HG02763 (cell line): Measurements from ENCODE around the gene RETREG1.
A peak's percentile ranks its signal among the peaks of the same experiment; 100 is the strongest.
"Not testable (repeated sequence)": the region's sequence is repeated elsewhere in the genome, so short reads cannot be mapped to it uniquely, and the experiment has no call there.

ENCODE experiments used
- ATAC-seq: cut with Tn5 transposase; IDR thresholded peaks from one replicate; pipeline ENCODE4 v1.9.1; 2021; ENCODE audit warnings: mild to moderate bottlenecking, moderate library complexity; ENCODE audit not compliant: unreplicated experiment

Gene RETREG1

GRCh38 chr5:16616536-16617273 lies at the start of gene RETREG1:
Gene RETREG1, minus strand, starts transcription at chr5:16616997. Its CDS starts 26 bp downstream, at chr5:16616971.
- peak; percentile 61 for ATAC-seq

GRCh38 chr5:16666130-16666882 lies 49.5 kb upstream of the RETREG1 start:
- no peak for ATAC-seq

- no peak for ATAC-seq
Observed at GRCh38 chr5:16665601-16666000, 48.8 kb upstream of the RETREG1 start.

- ATAC-seq: no peak
Observed at GRCh38 chr5:16664368-16664767, 47.6 kb upstream of the RETREG1 start.

GRCh38 chr5:16663840-16664239 lies 47.0 kb upstream of the RETREG1 start:
- no peak for ATAC-seq

GRCh38 chr5:16661713-16662112 lies 44.9 kb upstream of the RETREG1 start:
- no peak for ATAC-seq

GRCh38 chr5:16660982-16661381 lies 44.2 kb upstream of the RETREG1 start:
- no peak for ATAC-seq

- ATAC-seq: no peak
Observed at GRCh38 chr5:16659536-16659935, 42.7 kb upstream of the RETREG1 start.

GRCh38 chr5:16656561-16657191 lies 39.9 kb upstream of the RETREG1 start:
- ATAC-seq: no peak

- no peak for ATAC-seq
Observed at GRCh38 chr5:16654647-16655334, 38.0 kb upstream of the RETREG1 start.

- ATAC-seq: not testable (repeated sequence)
Observed at GRCh38 chr5:16648739-16649138, 31.9 kb upstream of the RETREG1 start.

- no peak for ATAC-seq
Observed at GRCh38 chr5:16644301-16644889, 27.6 kb upstream of the RETREG1 start.

GRCh38 chr5:16642867-16643266 lies 26.1 kb upstream of the RETREG1 start:
- no peak for ATAC-seq

- no peak for ATAC-seq
Observed at GRCh38 chr5:16639206-16639605, 22.4 kb upstream of the RETREG1 start.

GRCh38 chr5:16628376-16628775 lies 11.6 kb upstream of the RETREG1 start:
- no peak for ATAC-seq

GRCh38 chr5:16626696-16627264 lies 10.0 kb upstream of the RETREG1 start:
- no peak for ATAC-seq

- no peak for ATAC-seq
Observed at GRCh38 chr5:16625096-16625495, 8.3 kb upstream of the RETREG1 start.

GRCh38 chr5:16619136-16619535 lies 2.3 kb upstream of the RETREG1 start:
- no peak for ATAC-seq

GRCh38 chr5:16618138-16618897 lies 1.5 kb upstream of the RETREG1 start:
- ATAC-seq: no peak
